IPS-NIHi11 (cell line): Measurements from ENCODE around the gene GRIP2.

Source experiments
- DNase-seq: peaks from one replicate; pipeline ENCODE4 v3.0.0; 2012; ENCODE audit warnings: mixed read lengths, low spot score

The GRIP2 gene

DNA sequence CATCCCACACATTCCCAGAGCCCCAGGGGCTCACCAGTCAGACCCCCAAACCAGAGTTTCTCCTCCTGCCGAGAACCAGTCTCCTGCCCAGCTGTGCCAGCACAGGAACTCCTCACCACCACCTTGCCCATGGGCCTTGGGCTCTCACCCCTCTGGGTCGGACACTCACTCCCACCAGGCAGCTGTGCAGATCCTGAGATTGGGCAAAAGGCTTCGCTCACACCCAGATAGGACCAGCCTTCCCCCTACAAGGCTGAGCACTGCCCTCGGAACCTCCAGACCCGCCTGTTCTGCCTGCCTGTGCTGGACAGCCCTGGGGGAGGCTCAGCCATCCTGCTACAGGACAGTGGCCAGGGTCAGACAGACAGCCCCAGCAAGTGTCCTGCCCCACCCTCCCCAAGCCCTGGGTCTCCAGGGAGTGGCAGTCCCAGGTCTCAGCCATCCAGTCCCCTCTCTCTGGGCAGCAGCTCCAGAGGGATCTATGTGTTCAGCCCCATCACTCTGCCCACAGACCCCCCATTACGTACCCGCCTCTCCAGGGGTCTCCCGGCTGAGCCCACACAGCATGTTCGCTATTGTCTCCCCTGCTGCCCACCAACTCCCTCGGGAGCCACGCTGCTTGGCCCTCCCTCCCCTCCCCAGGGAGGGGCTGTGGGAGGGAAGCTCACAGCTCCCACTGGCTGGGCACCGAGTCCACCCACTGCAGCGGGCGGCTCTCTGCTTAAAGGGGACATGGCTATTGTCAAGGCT, at the start of gene GRIP2:
GRIP2 (minus strand) TSS at position 601 of the 750 bp plus-strand sequence; CDS start at position 567, 34 bp downstream.
- no peak for DNase-seq

- DNase-seq = no peak
These were observed 48.4 kb upstream of the GRIP2 start for GRCh38 chr3:14588425-14589112.

DNA sequence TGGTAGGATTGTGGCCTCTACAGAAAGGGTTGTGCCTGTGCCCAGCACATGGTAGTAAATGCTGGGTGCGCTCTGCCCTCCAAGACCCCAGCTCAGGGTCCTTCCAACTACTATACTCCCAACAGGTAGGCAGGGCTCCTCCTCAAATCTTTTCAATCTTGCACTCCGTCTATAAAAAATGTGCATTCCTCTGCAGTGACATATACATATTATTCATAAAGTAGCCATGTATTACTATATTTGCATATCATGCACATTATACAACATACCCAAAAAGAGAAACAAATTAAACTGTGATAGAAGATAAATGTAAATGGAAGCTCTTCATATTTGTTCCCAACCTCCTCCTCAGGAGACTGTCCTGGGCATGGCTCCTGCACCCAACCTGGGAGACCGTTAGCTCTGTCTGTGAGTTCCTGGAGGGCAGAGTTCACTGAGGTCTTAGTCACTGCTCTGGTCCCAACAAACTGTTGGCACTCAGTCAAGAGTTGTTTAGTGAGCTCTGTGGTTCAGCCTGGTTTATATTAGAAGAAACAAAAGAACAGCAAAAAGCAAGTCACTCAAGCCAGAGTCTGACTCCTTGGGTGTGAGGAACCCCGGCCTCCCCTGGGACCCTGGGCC, 47.7 kb upstream of the GRIP2 start:
- DNase-seq = no peak

- no peak for DNase-seq
These were observed 46.5 kb upstream of the GRIP2 start for GRCh38 chr3:14586611-14587010.

DNA sequence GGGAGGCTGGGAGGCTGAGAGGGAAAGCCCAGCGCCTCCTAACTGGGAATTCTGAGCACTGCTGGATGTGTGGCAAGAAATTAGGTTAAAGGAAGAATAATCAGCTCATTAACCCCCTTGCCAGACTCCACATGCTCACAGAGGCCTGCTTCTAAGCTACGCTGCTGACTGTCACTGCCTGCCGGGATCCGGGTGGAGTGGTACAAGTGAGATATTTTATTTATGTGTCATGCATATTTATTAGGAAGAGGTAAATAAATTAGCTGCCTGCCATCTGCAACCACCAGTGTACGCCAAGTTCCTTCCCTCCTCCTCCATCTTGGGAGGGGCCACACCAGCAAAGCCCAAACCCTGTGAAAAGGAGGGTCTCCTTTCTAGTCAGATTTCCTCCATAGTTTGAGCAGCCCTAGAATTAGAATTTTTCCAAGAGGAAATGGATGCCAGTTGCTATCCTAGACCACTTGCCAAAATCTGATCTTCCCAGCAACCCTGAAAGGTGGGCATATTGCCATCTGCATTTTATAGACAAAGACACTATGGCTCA, 43.5 kb upstream of the GRIP2 start:
- DNase-seq = no peak

GRCh38 chr3:14582045-14582410, 41.9 kb upstream of the GRIP2 start:
- no peak for DNase-seq

GRCh38 chr3:14581334-14582044, 41.3 kb upstream of the GRIP2 start:
- no peak for DNase-seq

GRCh38 chr3:14577897-14578296, 37.8 kb upstream of the GRIP2 start:
- no peak for DNase-seq

- no peak for DNase-seq
These were observed 36.0 kb upstream of the GRIP2 start for GRCh38 chr3:14576163-14576562.

DNA sequence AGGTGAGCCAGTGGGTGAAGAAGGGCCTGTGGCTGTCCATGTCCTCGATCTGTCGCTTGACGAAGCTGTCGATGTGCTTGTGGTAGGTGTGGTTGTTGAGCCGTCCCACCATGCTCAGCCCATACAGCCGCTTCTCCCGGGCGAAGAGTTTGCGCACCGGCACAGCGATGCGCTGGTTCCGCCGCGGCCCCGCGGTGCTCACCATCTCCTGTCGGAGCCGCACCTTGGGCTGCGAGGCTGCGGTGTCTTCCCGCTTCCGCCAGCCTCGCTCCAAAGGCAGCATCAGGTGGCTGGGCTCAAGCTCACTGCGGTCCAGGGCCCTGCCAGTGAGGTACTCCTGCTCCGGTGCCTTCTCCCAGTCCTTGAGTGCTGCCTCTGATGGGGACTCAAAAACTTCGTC, 34.0 kb upstream of the GRIP2 start:
- no peak for DNase-seq

DNA sequence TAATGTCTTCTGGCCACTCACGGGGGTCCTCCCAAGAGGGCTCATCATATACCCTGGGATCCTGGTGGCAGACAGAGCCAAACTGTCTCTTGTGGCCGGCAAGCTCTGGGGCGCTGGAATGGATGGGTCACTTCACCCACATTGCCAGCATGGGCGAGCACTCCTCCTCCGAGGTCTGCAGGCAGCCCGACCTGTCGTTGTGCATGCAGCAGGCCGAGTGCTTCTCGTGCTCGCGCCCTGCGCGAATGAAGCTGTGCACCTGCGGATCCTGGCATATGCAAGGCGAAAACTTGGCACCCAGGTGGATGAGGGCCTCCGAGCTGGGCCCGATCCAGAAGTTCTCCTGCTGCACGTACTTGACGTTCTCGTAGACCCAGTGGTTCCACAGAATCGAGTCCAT, 33.6 kb upstream of the GRIP2 start:
- DNase-seq = no peak

DNA sequence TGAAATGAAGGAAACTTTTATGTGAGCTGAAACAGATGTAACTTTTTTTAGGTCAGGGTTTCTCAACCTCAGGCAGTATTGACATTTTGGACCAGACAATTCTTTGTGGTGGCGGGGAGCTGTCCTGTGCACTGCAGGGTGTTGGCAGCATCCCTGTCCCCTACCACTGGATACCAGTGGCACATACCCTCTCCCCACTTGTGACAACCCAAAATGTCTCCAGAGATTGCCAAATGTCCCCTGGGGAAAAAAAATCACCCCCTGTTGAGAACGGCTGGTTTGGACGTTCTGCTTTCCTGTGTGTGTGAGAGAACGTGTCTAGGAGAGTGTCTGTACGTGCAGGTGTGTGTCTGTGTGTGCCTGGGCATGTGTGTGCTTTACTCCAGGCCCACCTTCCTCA, 30.7 kb upstream of the GRIP2 start:
- no peak for DNase-seq

DNA sequence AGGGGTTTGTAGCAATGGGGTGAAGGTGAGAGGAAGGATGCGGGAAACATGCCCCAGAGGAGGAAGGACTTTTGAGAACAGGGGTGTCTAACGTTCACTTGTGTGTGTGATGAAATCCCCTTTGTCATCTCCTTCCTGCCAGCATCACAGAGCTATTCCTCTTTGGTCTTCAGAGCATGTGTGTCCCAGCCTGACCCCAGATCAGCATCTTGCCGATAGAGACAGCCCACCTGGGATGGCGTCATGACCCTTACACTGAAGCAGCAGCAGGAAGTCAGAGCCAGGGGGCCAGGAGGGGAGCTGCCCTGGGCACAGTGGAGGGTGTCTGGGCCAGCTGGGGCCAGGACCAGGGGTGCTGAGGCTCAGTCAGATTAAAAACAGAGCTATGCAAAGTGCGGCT, 29.9 kb upstream of the GRIP2 start:
- DNase-seq = no peak

GRCh38 chr3:14569474-14570000, 29.4 kb upstream of the GRIP2 start:
- no peak for DNase-seq

- DNase-seq = no peak
These were observed 28.1 kb upstream of the GRIP2 start for GRCh38 chr3:14568269-14568668.

DNA sequence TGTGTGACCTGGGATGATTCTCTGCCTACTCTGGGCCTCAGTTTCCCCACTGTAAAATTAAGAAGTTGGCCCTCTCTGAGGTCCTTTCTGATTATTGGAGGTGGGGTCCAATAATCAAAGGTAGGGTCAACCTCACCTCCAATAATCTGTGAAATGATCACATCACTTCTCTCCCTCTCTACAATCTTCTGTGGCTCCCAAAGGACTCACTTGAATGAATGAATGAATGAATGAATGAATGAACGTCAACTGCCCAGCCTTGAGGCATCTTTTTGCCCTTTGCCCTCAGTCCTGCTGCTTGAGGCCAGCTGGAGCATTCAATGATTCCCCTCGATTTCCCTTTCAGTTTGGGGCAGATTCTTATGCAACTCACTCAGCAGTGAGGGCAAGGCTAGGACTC, 26.7 kb upstream of the GRIP2 start:
- DNase-seq = no peak

DNA sequence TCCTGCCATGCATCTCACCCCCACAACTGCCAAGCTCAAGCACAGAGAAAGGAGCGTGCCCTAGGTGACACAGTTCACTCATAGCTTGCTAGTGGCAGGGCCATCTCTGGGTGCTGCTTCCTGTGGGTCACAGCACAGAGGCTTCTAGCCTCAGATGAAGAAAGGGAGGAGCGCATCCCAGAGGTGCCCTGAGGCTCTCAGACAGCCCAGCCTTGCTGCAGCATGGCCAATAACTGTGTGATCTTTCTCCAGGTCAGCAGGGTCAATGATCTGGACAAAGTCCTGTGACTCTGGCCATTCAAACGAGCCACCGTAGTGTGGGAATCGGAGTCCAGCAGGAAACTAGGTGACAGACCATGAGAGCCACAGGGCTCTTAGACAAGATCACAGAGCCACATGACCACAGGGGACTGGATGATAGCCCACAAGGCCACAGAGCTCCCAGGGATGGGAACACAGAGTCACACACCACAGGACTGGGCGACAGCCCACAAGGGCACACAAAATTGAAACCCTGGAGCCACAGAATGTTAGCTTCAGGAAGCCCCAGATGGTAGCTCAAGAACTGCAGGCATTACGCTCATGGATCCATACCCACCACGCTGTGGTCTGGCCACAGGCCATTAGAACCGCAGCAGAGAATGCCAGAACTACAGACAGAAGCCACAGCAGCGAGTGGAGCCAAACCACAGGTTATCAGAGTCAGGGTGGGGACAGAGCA, 25.9 kb upstream of the GRIP2 start:
- DNase-seq = no peak

DNA sequence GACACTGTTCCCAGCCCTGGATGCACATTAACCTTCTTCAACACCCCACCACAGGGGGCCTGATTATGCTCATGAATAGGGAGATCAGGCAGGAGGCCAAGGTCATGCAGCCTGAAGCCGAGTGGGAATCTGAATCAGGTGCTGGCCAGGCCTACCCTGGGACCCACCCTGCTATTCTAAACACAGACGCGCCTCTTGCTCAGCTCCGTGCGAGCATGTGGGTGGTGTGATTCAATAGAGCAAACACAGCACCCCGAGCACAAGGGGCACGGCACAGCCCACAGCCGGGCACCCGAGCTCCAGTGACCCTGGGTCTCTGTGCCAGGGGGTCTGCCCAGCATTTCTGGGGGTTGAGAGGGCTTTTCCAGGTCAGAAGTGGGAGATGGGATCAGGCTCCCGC, 24.6 kb upstream of the GRIP2 start:
- peak; percentile 41 for DNase-seq

- no peak for DNase-seq
These were observed 23.9 kb upstream of the GRIP2 start for GRCh38 chr3:14563946-14564539.

GRCh38 chr3:14562121-14562890, 22.2 kb upstream of the GRIP2 start:
- no peak for DNase-seq
